Esophagus squamous epithelium (tissue), 5 donors: ENCODE results near the gene KIF26A. TPM values are rescaled to one million over a fixed set of nuclear protein-coding genes. Genes with fewer than 3 reads are reported as not detected.

ENCODE experiments used
- DNase-seq: peaks from one replicate; lab custom pipeline; 2025; lab: John Stamatoyannopoulos, UW
- H3K27ac ChIP-seq, 4 donors: fragments of 200-600 bp; sonication (generic); one replicate each; pipeline ENCODE4 v1.5.1; 2016 to 2019; ENCODE audit warnings: mild to moderate bottlenecking in 1 of 4
- H3K27me3 ChIP-seq, 4 donors: fragments of 200-600 bp; sonication (generic); 1 replicate in 3 of 4; 2 replicates in 1 of 4; pipeline versions ENCODE4 v1.5.1 to v1.6.0; 2017 to 2021; ENCODE audit warnings: antibody characterized with exemption in 1 of 4
- H3K36me3 ChIP-seq, 3 donors: fragments of 200-600 bp; sonication (generic); one replicate each; pipeline ENCODE4 v1.5.1; 2016 to 2019
- H3K4me1 ChIP-seq, 3 donors: fragments of 200-600 bp; sonication (generic); one replicate each; pipeline ENCODE4 v1.5.1; 2017 to 2019
- H3K4me3 ChIP-seq, 4 donors: fragments of 200-600 bp; sonication (generic); 1 replicate in 3 of 4; 2 replicates in 1 of 4; pipeline ENCODE4 v1.5.1; 2016 to 2019; ENCODE audit warnings: mild to moderate bottlenecking in 2 of 4, moderate library complexity in 1 of 4
- H3K9me3 ChIP-seq, 3 donors: fragments of 200-600 bp; sonication (generic); one replicate each; pipeline ENCODE4 v1.5.1; 2016 to 2019
- POLR2A ChIP-seq, 4 donors: fragments of 450-650 bp; IDR thresholded peaks; one replicate each; pipeline ENCODE4 v1.6.1; 2017; ENCODE audit warnings: antibody characterized with exemption in 4 of 4, mild to moderate bottlenecking in 4 of 4, moderate library complexity in 3 of 4
- WGBS, 2 donors: methylation state at CpG; one replicate each; pipeline ENCODE4 v1.1.5; 2018; 5-methylcytosine and 5-hydroxymethylcytosine counted together
- intact Hi-C: fragments of 100-400 bp; cut with DNase I; formaldehyde crosslinking; loops from one replicate; pipeline ENCODE4 v1.15.0; 2022
- total RNA-seq, 4 donors: library from RNA; depleted of rRNA; stranded (reverse); fragments of >200 nt; gene quantifications; one replicate each; pipeline ENCODE4 v1.1.0, GENCODE V29; 2016
- TF ChIP-seq, protein P1 (sequence below), 6 experiments: fragments of 450-650 bp in 4 of 6; fragments of 200-600 bp in 2 of 6; sonication (generic) in 2 of 6; IDR thresholded peaks; one replicate each; pipeline ENCODE4 v1.5.1; 2016 to 2019; ENCODE audit warnings: antibody characterized with exemption in 6 of 6, mild to moderate bottlenecking in 4 of 6, moderate library complexity in 4 of 6
- donor health status: DM: yes; HTN: yes; CAD: no.

Gene KIF26A
- total RNA-seq, 4 donors from 2014 or later, result 0.80 to 2.7 (median 0.96) TPM

- DNase-seq, result no peak
- 65 to 74% methylated on average over 4 to 18 of the region's 26 CpGs for WGBS, 2 donors
- Histone ChIP-seq H3K27me3 (peaks cover 0 to 44% (median 0%) of the 10 kb centered on the region in 4 donors), H3K36me3 (no peaks in the 10 kb centered on the region), H3K4me1 (peaks cover 0 to 10% (median 5%) of the 10 kb centered on the region in 3 donors), H3K9me3 (no peaks in the 10 kb centered on the region), H3K4me3 (no peak overlapping the region), H3K27ac (no peak overlapping the region)
- intact Hi-C loops, result no loop called here
- TF ChIP-seq POLR2A (IDR thresholded peaks at IDR 0.05), result no peak
- TF ChIP-seq, protein P1, sequence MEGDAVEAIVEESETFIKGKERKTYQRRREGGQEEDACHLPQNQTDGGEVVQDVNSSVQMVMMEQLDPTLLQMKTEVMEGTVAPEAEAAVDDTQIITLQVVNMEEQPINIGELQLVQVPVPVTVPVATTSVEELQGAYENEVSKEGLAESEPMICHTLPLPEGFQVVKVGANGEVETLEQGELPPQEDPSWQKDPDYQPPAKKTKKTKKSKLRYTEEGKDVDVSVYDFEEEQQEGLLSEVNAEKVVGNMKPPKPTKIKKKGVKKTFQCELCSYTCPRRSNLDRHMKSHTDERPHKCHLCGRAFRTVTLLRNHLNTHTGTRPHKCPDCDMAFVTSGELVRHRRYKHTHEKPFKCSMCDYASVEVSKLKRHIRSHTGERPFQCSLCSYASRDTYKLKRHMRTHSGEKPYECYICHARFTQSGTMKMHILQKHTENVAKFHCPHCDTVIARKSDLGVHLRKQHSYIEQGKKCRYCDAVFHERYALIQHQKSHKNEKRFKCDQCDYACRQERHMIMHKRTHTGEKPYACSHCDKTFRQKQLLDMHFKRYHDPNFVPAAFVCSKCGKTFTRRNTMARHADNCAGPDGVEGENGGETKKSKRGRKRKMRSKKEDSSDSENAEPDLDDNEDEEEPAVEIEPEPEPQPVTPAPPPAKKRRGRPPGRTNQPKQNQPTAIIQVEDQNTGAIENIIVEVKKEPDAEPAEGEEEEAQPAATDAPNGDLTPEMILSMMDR (IDR thresholded peaks at IDR 0.05), result no peak
These were observed 42.3 kb downstream of the KIF26A start for GRCh38 chr14:104180561-104181165.

- no peak for TF ChIP-seq POLR2A (IDR thresholded peaks at IDR 0.05)
- TF ChIP-seq, protein P1 (IDR thresholded peaks at IDR 0.05), result no peak
- H3K9me3 ChIP-seq, result no peaks in the 10 kb centered on the region
- DNase-seq, result no peak
- intact Hi-C loops, result no loop called here
- peaks cover 0 to 56% (median 0%) of the 10 kb centered on the region in 4 donors for H3K27me3 ChIP-seq
- H3K4me3 ChIP-seq, result no peak overlapping the region
- peaks cover 0 to 19% (median 5%) of the 10 kb centered on the region in 3 donors for H3K4me1 ChIP-seq
- no peak overlapping the region for H3K27ac ChIP-seq
- WGBS, 2 donors, result 62% methylated on average over 4 of the region's 27 CpGs
- H3K36me3 ChIP-seq, result no peaks in the 10 kb centered on the region
These were observed 43.6 kb downstream of the KIF26A start for GRCh38 chr14:104181761-104182530.

DNA sequence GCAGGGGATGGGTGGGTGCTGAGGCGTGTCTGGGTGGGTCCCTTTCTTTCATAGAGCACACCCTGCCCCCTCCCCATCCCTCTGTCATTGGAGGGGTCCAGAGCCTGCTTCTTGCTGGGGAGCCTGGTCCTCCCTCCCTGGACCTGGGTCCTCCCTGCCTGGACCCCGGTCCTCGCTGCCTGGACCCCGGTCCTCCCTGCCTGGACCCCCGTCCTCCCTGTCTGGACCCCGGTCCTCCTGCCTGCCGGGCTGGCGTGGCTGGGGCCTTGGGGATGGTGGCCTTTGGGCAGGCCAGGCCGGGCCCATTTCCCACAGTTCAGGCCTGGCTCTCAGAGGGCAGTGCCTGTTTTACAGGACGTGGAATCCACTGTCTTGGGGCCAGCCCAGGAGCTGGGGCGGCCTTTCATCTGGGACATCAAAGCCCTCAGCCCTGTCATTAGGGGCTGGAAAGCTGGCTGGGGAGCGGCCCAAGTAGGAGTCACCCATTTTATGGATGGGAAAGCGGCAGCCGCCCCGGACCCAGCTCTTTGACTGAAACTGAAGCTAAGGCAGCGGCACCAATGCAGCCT is 44.6 kb downstream of the KIF26A start:
- peaks cover 0 to 66% (median 0%) of the 10 kb centered on the region in 4 donors for H3K27me3 ChIP-seq
- no peak for DNase-seq
- TF ChIP-seq, protein P1 (IDR thresholded peaks at IDR 0.05), result no peak
- no peak for TF ChIP-seq POLR2A (IDR thresholded peaks at IDR 0.05)

GRCh38 chr14:104183796-104184195 is 45.4 kb downstream of the KIF26A start:
- intact Hi-C loops, result no loop called here
- WGBS, 2 donors, result 50% methylated on average over 2 of the region's 13 CpGs; no CpG with 5 or more reads in 1 of the 2 donors

More for the DNA sequence above, 44.6 kb downstream of the KIF26A start:
- intact Hi-C loops, result no loop called here
- H3K9me3 ChIP-seq, result no peaks in the 10 kb centered on the region
- no peaks in the 10 kb centered on the region for H3K36me3 ChIP-seq
- peaks cover 0 to 22% (median 5%) of the 10 kb centered on the region in 3 donors for H3K4me1 ChIP-seq
- no peak overlapping the region for H3K4me3 ChIP-seq
- 88% methylated on average over 6 of the region's 16 CpGs; no CpG with 5 or more reads in 1 of the 2 donors for WGBS, 2 donors
- no peak overlapping the region for H3K27ac ChIP-seq

More at GRCh38 chr14:104183796-104184195, 45.4 kb downstream of the KIF26A start:
- Histone ChIP-seq H3K27ac (no peak overlapping the region), H3K4me1 (peaks cover 0 to 30% (median 5%) of the 10 kb centered on the region in 3 donors), H3K4me3 (no peak overlapping the region), H3K27me3 (peaks cover 0 to 69% (median 0%) of the 10 kb centered on the region in 4 donors), H3K36me3 (no peaks in the 10 kb centered on the region), H3K9me3 (no peaks in the 10 kb centered on the region)
- no peak for DNase-seq
- TF ChIP-seq, protein P1 (IDR thresholded peaks at IDR 0.05), result no peak
- TF ChIP-seq POLR2A (IDR thresholded peaks at IDR 0.05), result no peak
